OCI-LY1 (cell line): ENCODE results near the gene LRIT2.

Experiments
- H2AFZ ChIP-seq: fragments of 200-600 bp; sonication (generic), shearing (Covaris generic); 2 replicates; pipeline ENCODE4 v1.6.0; 2014; ENCODE audit warnings: antibody characterized with exemption, mild to moderate bottlenecking, low read length
- H3F3A ChIP-seq: fragments of 200-600 bp; sonication (generic), shearing (Covaris generic); 2 replicates; pipeline ENCODE4 v1.6.0; 2014; ENCODE audit warnings: mild to moderate bottlenecking, antibody characterized with exemption, low read length, moderate library complexity; ENCODE audit not compliant: insufficient read depth
- H3K27ac ChIP-seq: fragments of 200-600 bp; sonication (generic); 2 replicates; pipeline ENCODE4 v1.5.1; 2014; ENCODE audit warnings: low read length, mixed run types, mild to moderate bottlenecking, low read depth; ENCODE audit not compliant: poor library complexity, severe bottlenecking
- H3K27me3 ChIP-seq: fragments of 200-600 bp; sonication (generic); 2 replicates; pipeline ENCODE4 v1.6.0; 2014; ENCODE audit warnings: antibody characterized with exemption, mild to moderate bottlenecking, low read length, moderate library complexity; ENCODE audit not compliant: insufficient read depth
- H3K36me3 ChIP-seq: fragments of 200-600 bp; sonication (generic); 2 replicates; pipeline ENCODE4 v1.6.1; 2014; ENCODE audit warnings: mild to moderate bottlenecking, antibody characterized with exemption, low read length, moderate library complexity, mixed read lengths; ENCODE audit not compliant: insufficient read depth
- H3K4me1 ChIP-seq: fragments of 200-600 bp; sonication (generic); 2 replicates; pipeline ENCODE4 v1.5.1; 2014; ENCODE audit warnings: mild to moderate bottlenecking, low read length, moderate library complexity; ENCODE audit not compliant: insufficient read depth, severe bottlenecking
- H3K4me2 ChIP-seq: fragments of 200-600 bp; sonication (generic), shearing (Covaris generic); 2 replicates; pipeline ENCODE4 v1.6.1; 2014; ENCODE audit warnings: low read length
- H3K4me3 ChIP-seq: fragments of 200-600 bp; sonication (generic); 2 replicates; pipeline ENCODE4 v1.5.1; 2014; ENCODE audit warnings: low read length, low read depth, mild to moderate bottlenecking, mixed read lengths; ENCODE audit not compliant: poor library complexity, severe bottlenecking
- H3K79me2 ChIP-seq: fragments of 200-600 bp; shearing (Covaris generic); 2 replicates; pipeline ENCODE4 v1.6.1; 2016; ENCODE audit warnings: mixed run types, low read length, mixed read lengths; ENCODE audit not compliant: insufficient read depth
- H3K9ac ChIP-seq: fragments of 200-600 bp; sonication (generic), shearing (Covaris generic); 2 replicates; pipeline ENCODE4 v1.6.1; 2014; ENCODE audit warnings: mild to moderate bottlenecking, low read length, mixed read lengths
- H3K9me2 ChIP-seq: fragments of 200-600 bp; sonication (generic), shearing (Covaris generic); 2 replicates; pipeline ENCODE4 v1.6.1; 2014; ENCODE audit warnings: low read depth, mild to moderate bottlenecking, low read length, mixed read lengths
- H3K9me3 ChIP-seq: fragments of 200-600 bp; shearing (Covaris generic); 2 replicates; pipeline ENCODE4 v1.6.1; 2014; ENCODE audit warnings: low read length, mixed read lengths
- H4K20me1 ChIP-seq: fragments of 200-600 bp; sonication (generic), shearing (Covaris generic); 2 replicates; pipeline ENCODE4 v1.6.0; 2016; ENCODE audit warnings: mild to moderate bottlenecking, low read length; ENCODE audit not compliant: insufficient read depth
- EZH2 ChIP-seq: fragments of 200-600 bp; sonication (generic), shearing (Covaris generic); IDR thresholded peaks from 2 replicates; pipeline ENCODE4 v1.8.0; 2017; ENCODE audit warnings: borderline replicate concordance, mixed run types, mild to moderate bottlenecking, antibody characterized with exemption, low read length, moderate library complexity, mixed read lengths
- TF ChIP-seq, protein P1 (sequence below): fragments of 200-600 bp; sonication (generic), shearing (Covaris generic); IDR thresholded peaks from 2 replicates; pipeline ENCODE4 v1.5.1; 2017; ENCODE audit warnings: mild to moderate bottlenecking, antibody characterized with exemption, low read length, moderate library complexity, mixed read lengths

Gene LRIT2

DNA sequence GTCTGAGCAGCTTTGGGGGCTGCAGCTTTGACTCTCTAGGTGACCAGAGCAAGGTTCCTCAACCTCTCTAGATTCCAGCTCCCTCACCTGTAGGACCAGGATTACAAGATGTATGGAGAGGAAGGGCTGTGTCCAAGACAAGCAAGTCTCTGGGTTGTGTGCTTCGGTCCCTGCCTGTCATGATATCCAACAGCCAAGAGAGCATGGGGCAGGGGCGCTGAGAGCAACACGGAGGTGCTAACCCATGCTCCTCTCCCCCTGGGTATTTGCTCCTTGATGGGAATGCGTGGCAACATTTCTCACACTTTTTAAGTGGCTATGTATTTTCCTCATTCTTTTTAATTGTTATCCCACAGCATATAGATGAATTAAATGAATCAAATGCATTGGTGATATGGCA, 20.7 kb downstream of the LRIT2 start:
- H3K27ac ChIP-seq, result no peak overlapping the region
- no peak overlapping the region for H2AFZ ChIP-seq
- TF ChIP-seq EZH2, result no peak
- TF ChIP-seq, protein P1, sequence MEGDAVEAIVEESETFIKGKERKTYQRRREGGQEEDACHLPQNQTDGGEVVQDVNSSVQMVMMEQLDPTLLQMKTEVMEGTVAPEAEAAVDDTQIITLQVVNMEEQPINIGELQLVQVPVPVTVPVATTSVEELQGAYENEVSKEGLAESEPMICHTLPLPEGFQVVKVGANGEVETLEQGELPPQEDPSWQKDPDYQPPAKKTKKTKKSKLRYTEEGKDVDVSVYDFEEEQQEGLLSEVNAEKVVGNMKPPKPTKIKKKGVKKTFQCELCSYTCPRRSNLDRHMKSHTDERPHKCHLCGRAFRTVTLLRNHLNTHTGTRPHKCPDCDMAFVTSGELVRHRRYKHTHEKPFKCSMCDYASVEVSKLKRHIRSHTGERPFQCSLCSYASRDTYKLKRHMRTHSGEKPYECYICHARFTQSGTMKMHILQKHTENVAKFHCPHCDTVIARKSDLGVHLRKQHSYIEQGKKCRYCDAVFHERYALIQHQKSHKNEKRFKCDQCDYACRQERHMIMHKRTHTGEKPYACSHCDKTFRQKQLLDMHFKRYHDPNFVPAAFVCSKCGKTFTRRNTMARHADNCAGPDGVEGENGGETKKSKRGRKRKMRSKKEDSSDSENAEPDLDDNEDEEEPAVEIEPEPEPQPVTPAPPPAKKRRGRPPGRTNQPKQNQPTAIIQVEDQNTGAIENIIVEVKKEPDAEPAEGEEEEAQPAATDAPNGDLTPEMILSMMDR, result no peak
- no peak overlapping the region for H3K4me2 ChIP-seq
- no peaks in the 10 kb centered on the region for H4K20me1 ChIP-seq
- H3K9me3 ChIP-seq, result no peaks in the 10 kb centered on the region
- H3K4me3 ChIP-seq, result no peak overlapping the region
- no peaks in the 10 kb centered on the region for H3K36me3 ChIP-seq
- no peaks in the 10 kb centered on the region for H3F3A ChIP-seq
- H3K9me2 ChIP-seq, result no peaks in the 10 kb centered on the region
- H3K79me2 ChIP-seq, result no peaks in the 10 kb centered on the region
- no peaks in the 10 kb centered on the region for H3K4me1 ChIP-seq
- no peak overlapping the region for H3K9ac ChIP-seq
- H3K27me3 ChIP-seq, result no peaks in the 10 kb centered on the region

DNA sequence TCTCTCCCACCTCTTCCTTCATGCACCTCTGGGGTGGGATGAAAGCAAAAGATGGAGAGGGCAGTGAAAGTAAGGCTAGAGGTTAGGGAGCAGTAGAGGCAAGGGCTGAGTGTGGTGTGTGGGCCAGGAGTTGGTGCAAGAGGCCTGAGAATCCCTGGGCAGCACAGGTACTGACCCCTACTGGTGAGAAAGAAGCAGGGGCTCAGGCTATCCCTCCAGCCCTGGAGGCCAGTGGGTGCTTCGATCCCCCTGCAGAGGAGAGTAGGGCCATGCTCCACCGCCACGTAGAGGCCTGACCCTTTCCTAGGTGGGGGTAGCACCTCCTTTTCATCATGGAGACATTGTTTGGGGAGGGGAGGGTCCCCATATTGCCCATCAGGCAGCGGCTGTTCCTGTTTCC, 21.2 kb downstream of the LRIT2 start:
- Histone ChIP-seq H3K9me2 (no peaks in the 10 kb centered on the region), H3K27me3 (no peaks in the 10 kb centered on the region), H2AFZ (no peak overlapping the region)

DNA sequence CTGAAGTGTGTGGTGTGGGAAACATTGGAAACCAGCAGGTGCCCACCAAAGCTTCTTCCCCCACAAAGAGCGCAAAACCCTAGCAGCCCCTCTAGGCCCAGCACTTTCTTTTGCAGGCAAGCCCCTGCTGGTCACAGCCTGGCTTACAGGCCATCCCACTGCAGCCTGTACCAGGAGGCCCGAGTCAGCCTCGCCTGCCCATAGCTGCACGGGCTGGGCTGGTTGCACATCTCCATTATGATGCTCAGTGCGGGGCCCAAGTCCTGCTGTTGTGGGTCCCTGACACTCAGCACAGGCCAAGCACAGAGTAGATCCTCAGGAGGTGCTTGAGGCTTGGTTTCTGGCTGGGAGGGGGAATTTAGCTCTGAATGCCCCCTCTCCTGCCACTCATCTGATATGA, 23.0 kb downstream of the LRIT2 start:
- no peak overlapping the region for H3K9ac ChIP-seq
- H3K79me2 ChIP-seq, result no peaks in the 10 kb centered on the region
- H2AFZ ChIP-seq, result no peak overlapping the region
- H3K9me2 ChIP-seq, result no peaks in the 10 kb centered on the region
- no peak overlapping the region for H3K27ac ChIP-seq
- TF ChIP-seq, protein P1, result no peak
- no peak for TF ChIP-seq EZH2
- H3K27me3 ChIP-seq, result 0 out of 2 replicates have a peak, but pooled peaks cover 4% of the 10 kb centered on the region
- H3K36me3 ChIP-seq, result no peaks in the 10 kb centered on the region
- H3K4me1 ChIP-seq, result no peaks in the 10 kb centered on the region
- no peak overlapping the region for H3K4me2 ChIP-seq
- H3F3A ChIP-seq, result no peaks in the 10 kb centered on the region
- H4K20me1 ChIP-seq, result no peaks in the 10 kb centered on the region
- H3K4me3 ChIP-seq, result no peak overlapping the region
- H3K9me3 ChIP-seq, result no peaks in the 10 kb centered on the region

More for the DNA sequence above, 21.2 kb downstream of the LRIT2 start:
- Histone ChIP-seq H3K79me2 (no peaks in the 10 kb centered on the region), H3K36me3 (no peaks in the 10 kb centered on the region), H3K9ac (no peak overlapping the region), H3F3A (no peaks in the 10 kb centered on the region), H3K4me3 (no peak overlapping the region), H3K4me1 (no peaks in the 10 kb centered on the region), H3K4me2 (no peak overlapping the region), H3K27ac (no peak overlapping the region), H3K9me3 (no peaks in the 10 kb centered on the region), H4K20me1 (no peaks in the 10 kb centered on the region)
- TF ChIP-seq, protein P1, result peak; percentile 65
- no peak for TF ChIP-seq EZH2
